Testis (tissue), 3 donors: ENCODE results near the gene S1PR1. TPM values are rescaled to one million over a fixed set of nuclear protein-coding genes. Genes with fewer than 3 reads are reported as not detected.

Experiments
- DNase-seq: peaks from one replicate; pipeline ENCODE4 v3.0.0-alpha.2; 2019
- H3K27ac ChIP-seq, 2 donors: fragments of 200-600 bp; sonication (generic); one replicate each; pipeline ENCODE4 v1.5.1; 2019
- H3K27me3 ChIP-seq: fragments of 200-600 bp; sonication (generic); one replicate; pipeline ENCODE4 v1.5.1; 2019
- H3K36me3 ChIP-seq: fragments of 200-600 bp; sonication (generic); one replicate; pipeline ENCODE4 v1.5.1; 2017; ENCODE audit warnings: low read depth; ENCODE audit errors: missing control alignments
- H3K4me1 ChIP-seq: fragments of 200-600 bp; sonication (generic); one replicate; pipeline ENCODE4 v1.5.1; 2019
- H3K4me3 ChIP-seq, 2 donors: fragments of 200-600 bp; sonication (generic); one replicate each; pipeline ENCODE4 v1.5.1; 2017 to 2019
- H3K9me3 ChIP-seq: fragments of 200-600 bp; sonication (generic); one replicate; pipeline ENCODE4 v1.5.1; 2017
- CTCF ChIP-seq, 3 experiments: fragments of 450-650 bp in 2 of 3; fragments of 200-600 bp in 1 of 3; sonication (generic) in 1 of 3; IDR thresholded peaks; one replicate each; pipeline ENCODE4 v1.5.1; 2016 to 2019; ENCODE audit warnings: antibody characterized with exemption in 3 of 3, mild to moderate bottlenecking in 2 of 3, moderate library complexity in 1 of 3
- POLR2A ChIP-seq: fragments of 450-650 bp; IDR thresholded peaks from one replicate; pipeline ENCODE4 v1.6.1; 2017; ENCODE audit warnings: antibody characterized with exemption, mild to moderate bottlenecking, moderate library complexity
- WGBS, 2 donors: methylation state at CpG; one replicate each; pipeline ENCODE4 v1.1.5; 2018; 5-methylcytosine and 5-hydroxymethylcytosine counted together
- intact Hi-C: fragments of 100-400 bp; cut with DNase I; formaldehyde crosslinking; loops from one replicate; pipeline ENCODE4 v1.15.1; 2023; ENCODE audit warnings: low total_unique reads
- polyA plus RNA-seq: library from polyadenylated mRNA; stranded (reverse); fragments of 350-450 nt; fragmentation: Illumina TruSeq; extraction: RNeasy Lipid Tissue Mini Kit (QIAGEN cat#74804); gene quantifications from one replicate; pipeline ENCODE4 v1.2.3, GENCODE V29; 2014; ENCODE audit warnings: low read depth, low replicate concordance; ENCODE audit not compliant: insufficient read depth
- total RNA-seq, 2 donors: library from RNA; depleted of rRNA; stranded (reverse); fragments of >200 nt; gene quantifications; one replicate each; pipeline ENCODE4 v1.2.3, GENCODE V29; 2016

The S1PR1 gene
- total and polyA plus RNA-seq, 3 donors from 2014 or later: 6.4 to 11.5 (median 9.3) TPM

- H3K9me3 ChIP-seq: no peaks in the 10 kb centered on the region
- H3K4me1 ChIP-seq: no peaks in the 10 kb centered on the region
- intact Hi-C loops: no loop called here
- TF ChIP-seq CTCF (IDR thresholded peaks at IDR 0.05) (no peak), POLR2A (no peak)
- H3K27me3 ChIP-seq: no peaks in the 10 kb centered on the region
- H3K4me3 ChIP-seq: no peak overlapping the region
- H3K27ac ChIP-seq: no peak overlapping the region
- 68 to 80% methylated on average over 10 of the region's 10 CpGs for WGBS, 2 donors
- H3K36me3 ChIP-seq: no peaks in the 10 kb centered on the region
- no peak for DNase-seq
Measured at GRCh38 chr1:101282314-101283038, 45.7 kb downstream of the S1PR1 start.

GRCh38 chr1:101283443-101283842 is 46.6 kb downstream of the S1PR1 start:
- H3K36me3 ChIP-seq: no peaks in the 10 kb centered on the region
- intact Hi-C loops: no loop called here
- no peaks in the 10 kb centered on the region for H3K4me1 ChIP-seq
- TF ChIP-seq CTCF (IDR thresholded peaks at IDR 0.05) (no peak), POLR2A (no peak)
- no peak overlapping the region for H3K4me3 ChIP-seq
- no peaks in the 10 kb centered on the region for H3K27me3 ChIP-seq
- no peak for DNase-seq
- H3K27ac ChIP-seq: no peak overlapping the region
- H3K9me3 ChIP-seq: no peaks in the 10 kb centered on the region
- 28 to 41% methylated on average over 3 of the region's 3 CpGs for WGBS, 2 donors

DNA sequence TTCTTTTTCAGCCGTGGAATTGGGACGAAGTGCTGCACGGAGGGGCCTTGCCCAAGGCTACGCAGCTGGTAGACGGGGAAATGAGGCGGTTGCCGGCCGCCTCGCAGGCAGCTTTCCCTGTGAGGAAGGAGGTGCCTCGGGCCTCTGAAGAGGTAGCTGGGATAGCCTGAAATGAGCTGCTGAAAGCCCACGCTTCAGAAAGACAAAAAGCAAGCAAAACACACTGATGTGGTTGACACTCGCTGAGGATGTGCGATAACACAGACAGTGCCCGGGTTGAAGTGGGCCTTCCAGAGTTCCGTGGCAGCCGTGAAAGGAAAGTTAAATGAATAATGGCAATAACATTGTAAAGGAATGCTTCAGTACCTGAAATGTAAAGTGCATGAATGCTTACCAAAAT is 47.2 kb downstream of the S1PR1 start:
- intact Hi-C loops: no loop called here
- no peak for DNase-seq

GRCh38 chr1:101284622-101285218 is 47.9 kb downstream of the S1PR1 start:
- Histone ChIP-seq H3K36me3 (no peaks in the 10 kb centered on the region), H3K4me3 (no peak overlapping the region), H3K27ac (no peak overlapping the region), H3K9me3 (no peaks in the 10 kb centered on the region), H3K27me3 (no peaks in the 10 kb centered on the region), H3K4me1 (no peaks in the 10 kb centered on the region)
- 86 to 92% methylated on average over 5 of the region's 5 CpGs for WGBS, 2 donors
- TF ChIP-seq POLR2A (no peak), CTCF (IDR thresholded peaks at IDR 0.05) (no peak)
- intact Hi-C loops: loop anchor here (5.0 kb wide), 1 partner anchor 362 kb away; no protein-coding TSS in a partner anchor
- no peak for DNase-seq

More for the DNA sequence above, 47.2 kb downstream of the S1PR1 start:
- no peaks in the 10 kb centered on the region for H3K4me1 ChIP-seq
- H3K9me3 ChIP-seq: no peaks in the 10 kb centered on the region
- 45 to 49% methylated on average over 14 to 16 of the region's 16 CpGs for WGBS, 2 donors
- H3K4me3 ChIP-seq: peak overlapping the region in 1 of 2 donors; percentile 12
- TF ChIP-seq POLR2A: no peak
- no peak for TF ChIP-seq CTCF (IDR thresholded peaks at IDR 0.05)
- no peak overlapping the region for H3K27ac ChIP-seq
- no peaks in the 10 kb centered on the region for H3K36me3 ChIP-seq
- H3K27me3 ChIP-seq: no peaks in the 10 kb centered on the region
